Lower leg skin (tissue), 3 donors: ENCODE measurements around the gene CACNB4.

Experiments
- CTCF ChIP-seq, 3 donors: fragments of 450-650 bp; IDR thresholded peaks; one replicate each; pipeline ENCODE4 v1.5.1; 2016; ENCODE audit warnings: antibody characterized with exemption in 3 of 3, mild to moderate bottlenecking in 3 of 3, moderate library complexity in 2 of 3
- POLR2A ChIP-seq, 2 donors: fragments of 450-650 bp; IDR thresholded peaks; one replicate each; pipeline ENCODE4 v1.6.1; 2016 to 2017; ENCODE audit warnings: antibody characterized with exemption in 2 of 2, mild to moderate bottlenecking in 1 of 2, moderate library complexity in 1 of 2

GRCh38 chr2:151882786-151883445 is 215.9 kb downstream of the CACNB4 start:
- no peak for TF ChIP-seq CTCF (IDR thresholded peaks at IDR 0.05)
- TF ChIP-seq POLR2A (IDR thresholded peaks at IDR 0.05): no peak
